Measurements from ENCODE around the gene RPN2. TPM values are rescaled to one million over a fixed set of nuclear protein-coding genes. Genes with fewer than 3 reads are reported as not detected.

Gene RPN2
- total and polyA plus RNA-seq, 2 of the 13 experiments (the other 11 are each of a cell fraction or from before 2014, with no cell fraction given): 587 to 1,818 TPM

- TF ChIP-seq ZMAT3 (CRISPR knock-in tag; conservative IDR thresholded peaks at IDR 0.05) (peak; percentile 83), SMARCC2 (IDR thresholded peaks at IDR 0.05) (no peak), ARNT (IDR thresholded peaks at IDR 0.05) (no peak), ZNF572 (CRISPR knock-in tag; IDR thresholded peaks at IDR 0.05) (no peak), FOXJ3 (CRISPR knock-in tag; IDR thresholded peaks at IDR 0.05; ENCODE audit: borderline replicate concordance) (peak; percentile 85), ZMYM3 (CRISPR knock-in tag; IDR thresholded peaks at IDR 0.05) (peak; percentile 95), PCBP1 (IDR thresholded peaks at IDR 0.05; ENCODE audit: borderline replicate concordance, low read depth, low read length) (no peak), DBP (CRISPR knock-in tag; IDR thresholded peaks at IDR 0.05; ENCODE audit: not compliant biosample characterization) (no peak), MXI1 (IDR thresholded peaks at IDR 0.05; ENCODE audit: borderline replicate concordance, low read depth, low read length) (peak; percentile 90), IRX3 (CRISPR knock-in tag; IDR thresholded peaks at IDR 0.05; ENCODE audit: borderline replicate concordance, low read depth) (peak; percentile 53; the same call in 1 of the 2 replicates), NCOR1 (IDR thresholded peaks at IDR 0.05; ENCODE audit: borderline replicate concordance, low read length) (peak; percentile 88; the same call in 1 of the 2 replicates), BCLAF1 (IDR thresholded peaks at IDR 0.05) (no peak), ZNF121 (CRISPR knock-in tag; IDR thresholded peaks at IDR 0.05) (peak; percentile 52; the same call in 1 of the 2 replicates), ZNF644 (CRISPR knock-in tag; IDR thresholded peaks at IDR 0.05; ENCODE audit: low read depth) (peak; percentile 59; the same call in 1 of the 2 replicates), PAXIP1 (CRISPR knock-in tag; conservative IDR thresholded peaks at IDR 0.05) (peak; percentile 89), TMF1 (CRISPR knock-in tag; IDR thresholded peaks at IDR 0.05; ENCODE audit: low read depth) (peak; percentile 85), ZNF253 (CRISPR knock-in tag; IDR thresholded peaks at IDR 0.05; ENCODE audit: borderline replicate concordance) (no peak), SP2 (CRISPR knock-in tag; IDR thresholded peaks at IDR 0.05) (no peak), TFDP2 (CRISPR knock-in tag; IDR thresholded peaks at IDR 0.05) (peak; percentile 56), GTF3A (CRISPR knock-in tag; conservative IDR thresholded peaks at IDR 0.05) (no peak)
Observed at GRCh38 chr20:37285664-37286374, 106.7 kb downstream of the RPN2 start (continued).

Data from HepG2 (cell line).